Measurements from ENCODE around the gene WNT16.

WNT16 gene

DNA sequence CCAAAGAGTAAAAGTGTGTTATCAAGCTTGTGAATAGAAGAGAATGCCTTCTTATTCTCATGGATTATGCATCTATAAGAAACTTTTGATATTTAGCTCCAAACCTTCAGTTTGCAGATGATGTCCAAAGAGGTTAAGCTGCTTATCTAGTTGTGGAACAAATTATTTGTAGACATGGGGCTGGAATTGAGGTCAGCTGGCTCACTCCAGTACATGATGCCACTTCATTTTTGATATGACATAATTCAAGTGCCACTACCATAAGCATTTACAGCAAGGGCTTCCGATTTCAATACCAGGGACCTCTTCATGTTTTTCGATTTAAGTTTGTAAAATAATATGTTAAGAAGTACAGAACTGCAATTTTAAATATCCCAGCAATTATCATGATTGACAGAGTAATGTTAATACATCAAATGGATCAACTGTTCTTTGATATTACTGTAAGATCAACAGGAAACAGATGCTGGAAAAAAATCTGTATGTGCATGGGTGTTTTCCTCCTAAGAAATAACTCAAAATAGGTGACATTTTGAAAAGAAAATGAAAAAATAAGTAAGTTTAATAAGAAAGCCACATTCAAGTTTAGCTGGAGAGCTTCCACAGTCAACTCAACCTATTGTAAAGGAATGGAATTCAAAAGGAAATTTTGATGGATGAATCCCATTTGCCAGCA lies 54.6 kb downstream of the WNT16 start:
- Histone ChIP-seq H3K36me3 (ENCODE audit: insufficient read depth, low read length) (no peaks in the 10 kb centered on the region), H3K9ac (ENCODE audit: insufficient read length) (no peak overlapping the region), H3K9me3 (ENCODE audit: low read depth, low read length) (no peaks in the 10 kb centered on the region), H3K4me3 (no peak overlapping the region), H3K27ac (no peak overlapping the region)
- DNase-seq (ENCODE audit: low read depth, low spot score), result no peak
- TF ChIP-seq FOXP2 (optimal IDR thresholded peaks at IDR 0.05; ENCODE audit: control extremely low read depth, extremely low read length, insufficient read depth) (no peak), EZH2 (IDR thresholded peaks at IDR 0.05) (no peak), POLR2AphosphoS5 (IDR thresholded peaks at IDR 0.05; ENCODE audit: borderline replicate concordance, low read depth, low read length) (no peak)

DNA sequence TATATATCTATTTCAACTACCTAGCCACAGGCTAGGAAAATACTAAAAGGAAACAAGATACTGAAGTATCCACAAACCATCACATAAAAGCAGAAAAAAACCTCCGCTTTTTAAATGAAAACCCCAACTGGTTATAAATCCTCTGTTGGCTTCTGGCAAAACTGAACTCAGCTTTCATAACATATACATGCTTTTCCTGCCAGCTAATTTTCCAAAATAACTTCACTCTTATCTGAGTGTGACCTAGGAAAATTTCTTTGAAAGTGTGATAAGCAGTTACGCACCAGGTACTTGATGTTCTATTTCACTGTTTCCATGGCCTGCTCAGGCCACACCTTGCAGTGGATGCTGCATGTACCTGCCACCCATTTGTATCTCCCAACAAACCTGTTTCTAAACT lies 55.5 kb downstream of the WNT16 start:
- Histone ChIP-seq H3K27ac (no peak overlapping the region), H3K9ac (ENCODE audit: insufficient read length) (no peak overlapping the region), H3K4me3 (no peak overlapping the region)

GRCh38 chr7:121385056-121385799 lies 56.4 kb downstream of the WNT16 start:
- Histone ChIP-seq H3K27ac (no peak overlapping the region), H3K9me3 (ENCODE audit: low read depth, low read length) (no peaks in the 10 kb centered on the region), H3K9ac (ENCODE audit: insufficient read length) (no peak overlapping the region), H3K4me3 (no peak overlapping the region), H3K36me3 (ENCODE audit: insufficient read depth, low read length) (no peaks in the 10 kb centered on the region)
- TF ChIP-seq FOXP2 (optimal IDR thresholded peaks at IDR 0.05; ENCODE audit: control extremely low read depth, extremely low read length, insufficient read depth) (no peak), EZH2 (IDR thresholded peaks at IDR 0.05) (no peak)
- DNase-seq (ENCODE audit: low read depth, low spot score), result no peak

More for the DNA sequence above, 55.5 kb downstream of the WNT16 start:
- Histone ChIP-seq H3K9me3 (ENCODE audit: low read depth, low read length) (no peaks in the 10 kb centered on the region), H3K36me3 (ENCODE audit: insufficient read depth, low read length) (no peaks in the 10 kb centered on the region)
- no peak for DNase-seq (ENCODE audit: low read depth, low spot score)
- TF ChIP-seq POLR2AphosphoS5 (IDR thresholded peaks at IDR 0.05; ENCODE audit: borderline replicate concordance, low read depth, low read length) (no peak), EZH2 (IDR thresholded peaks at IDR 0.05) (no peak), FOXP2 (optimal IDR thresholded peaks at IDR 0.05; ENCODE audit: control extremely low read depth, extremely low read length, insufficient read depth) (no peak)

DNA sequence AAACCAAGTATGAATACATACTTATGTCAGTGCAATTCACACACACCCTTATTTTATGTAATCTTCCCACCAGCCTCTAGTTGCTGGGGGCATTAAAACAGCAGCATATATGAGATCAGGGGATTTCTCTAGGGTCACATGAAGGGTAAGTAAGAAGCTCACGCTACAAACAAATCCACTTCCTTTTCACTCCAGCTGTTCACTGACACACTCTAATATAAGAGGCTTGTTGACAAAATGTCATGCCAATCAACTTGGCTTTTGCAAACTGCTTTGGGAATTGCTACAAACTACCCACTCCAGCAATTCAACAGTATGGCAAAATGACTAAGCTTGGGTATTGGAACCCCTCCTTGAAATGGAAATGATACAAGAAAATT lies 57.0 kb downstream of the WNT16 start:
- TF ChIP-seq FOXP2 (optimal IDR thresholded peaks at IDR 0.05; ENCODE audit: control extremely low read depth, extremely low read length, insufficient read depth), result no peak
- no peak for TF ChIP-seq EZH2 (IDR thresholded peaks at IDR 0.05)
- TF ChIP-seq POLR2AphosphoS5 (IDR thresholded peaks at IDR 0.05; ENCODE audit: borderline replicate concordance, low read depth, low read length), result no peak
- no peak for DNase-seq (ENCODE audit: low read depth, low spot score)
- no peak overlapping the region for H3K27ac ChIP-seq
- no peaks in the 10 kb centered on the region for H3K36me3 ChIP-seq (ENCODE audit: insufficient read depth, low read length)
- H3K9me3 ChIP-seq (ENCODE audit: low read depth, low read length), result no peaks in the 10 kb centered on the region
- no peak overlapping the region for H3K4me3 ChIP-seq
- no peak overlapping the region for H3K9ac ChIP-seq (ENCODE audit: insufficient read length)

- H3K4me3 ChIP-seq, result no peak overlapping the region
- peaks cover 7% of the 10 kb centered on the region; the same call in 1 of the 2 replicates for H3K36me3 ChIP-seq (ENCODE audit: insufficient read depth, low read length)
- no peak overlapping the region for H3K27ac ChIP-seq
- no peak for TF ChIP-seq FOXP2 (optimal IDR thresholded peaks at IDR 0.05; ENCODE audit: control extremely low read depth, extremely low read length, insufficient read depth)
- TF ChIP-seq POLR2AphosphoS5 (IDR thresholded peaks at IDR 0.05; ENCODE audit: borderline replicate concordance, low read depth, low read length), result no peak
- TF ChIP-seq EZH2 (IDR thresholded peaks at IDR 0.05), result no peak
- no peaks in the 10 kb centered on the region for H3K9me3 ChIP-seq (ENCODE audit: low read depth, low read length)
- DNase-seq (ENCODE audit: low read depth, low spot score), result no peak
- no peak overlapping the region for H3K9ac ChIP-seq (ENCODE audit: insufficient read length)
Observed at GRCh38 chr7:121388950-121389349, 60.1 kb downstream of the WNT16 start.

DNA sequence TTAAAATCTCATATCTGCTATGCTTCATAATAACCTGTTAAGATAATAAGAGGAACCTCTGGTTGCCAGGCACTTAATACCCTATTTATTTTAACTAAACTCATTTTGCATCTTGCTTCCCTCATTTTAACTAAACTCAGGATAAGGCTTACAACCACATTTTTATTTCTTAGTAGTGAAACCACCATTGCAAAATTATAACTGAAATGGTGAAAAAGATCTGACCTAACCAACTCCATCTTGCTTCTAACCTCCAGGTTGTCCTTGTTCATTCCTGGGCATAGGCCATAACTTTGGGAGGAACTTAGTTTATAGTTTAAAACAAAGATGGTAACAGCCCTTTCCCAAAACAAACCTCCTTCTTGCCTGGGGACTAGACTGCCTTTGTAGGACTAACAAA lies 61.3 kb downstream of the WNT16 start:
- Histone ChIP-seq H3K9me3 (ENCODE audit: low read depth, low read length) (no peaks in the 10 kb centered on the region), H3K9ac (ENCODE audit: insufficient read length) (no peak overlapping the region), H3K36me3 (ENCODE audit: insufficient read depth, low read length) (peaks cover 7% of the 10 kb centered on the region; the same call in 1 of the 2 replicates), H3K4me3 (no peak overlapping the region), H3K27ac (no peak overlapping the region)
- no peak for DNase-seq (ENCODE audit: low read depth, low spot score)
- TF ChIP-seq POLR2AphosphoS5 (IDR thresholded peaks at IDR 0.05; ENCODE audit: borderline replicate concordance, low read depth, low read length) (no peak), EZH2 (IDR thresholded peaks at IDR 0.05) (no peak), FOXP2 (optimal IDR thresholded peaks at IDR 0.05; ENCODE audit: control extremely low read depth, extremely low read length, insufficient read depth) (no peak)

DNA sequence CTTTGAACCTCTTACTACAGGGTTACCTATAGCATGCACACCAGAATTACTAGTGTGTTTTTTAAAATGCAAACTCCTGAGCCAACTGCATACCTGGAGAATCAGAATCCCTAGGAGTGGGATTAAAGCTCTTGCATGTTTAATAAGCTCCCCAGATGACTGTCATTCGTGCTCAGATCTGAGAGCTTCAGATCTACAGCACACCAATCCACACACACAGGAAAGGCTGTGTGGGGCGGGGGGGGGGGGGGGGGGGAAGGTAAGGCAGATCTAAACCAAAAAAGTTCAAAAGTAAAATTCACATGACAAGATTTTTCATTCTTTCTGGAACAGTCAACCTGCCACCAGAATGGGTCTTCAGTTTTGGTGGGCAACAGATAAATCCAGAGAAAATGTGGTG lies 61.8 kb downstream of the WNT16 start:
- Histone ChIP-seq H3K27ac (no peak overlapping the region), H3K4me3 (no peak overlapping the region), H3K9me3 (ENCODE audit: low read depth, low read length) (no peaks in the 10 kb centered on the region), H3K36me3 (ENCODE audit: insufficient read depth, low read length) (peaks cover 7% of the 10 kb centered on the region; the same call in 1 of the 2 replicates), H3K9ac (ENCODE audit: insufficient read length) (no peak overlapping the region)
- DNase-seq (ENCODE audit: low read depth, low spot score), result no peak
- TF ChIP-seq EZH2 (IDR thresholded peaks at IDR 0.05), result no peak
- no peak for TF ChIP-seq FOXP2 (optimal IDR thresholded peaks at IDR 0.05; ENCODE audit: control extremely low read depth, extremely low read length, insufficient read depth)
